ENCODE results near the gene LSM6.

Gene LSM6

GRCh38 chr4:146135941-146136340 lies 39.6 kb upstream of the LSM6 start:
- Histone ChIP-seq H3K27ac (ENCODE audit: low read length) (no peak overlapping the region), H3K9ac (ENCODE audit: low read length) (no peak overlapping the region), H3F3A (ENCODE audit: insufficient read depth, low read length) (no peaks in the 10 kb centered on the region), H3K9me3 (replicated peaks; ENCODE audit: insufficient read depth, low read length) (no peaks in the 10 kb centered on the region), H3K79me2 (ENCODE audit: low read length) (no peaks in the 10 kb centered on the region), H3K4me2 (ENCODE audit: low read depth, low read length) (no peak overlapping the region), H2AFZ (ENCODE audit: low read length) (no peak overlapping the region), H4K20me1 (ENCODE audit: insufficient read depth, low read length) (no peaks in the 10 kb centered on the region), H3K4me3 (ENCODE audit: low read length) (no peak overlapping the region), H3K4me1 (ENCODE audit: low read length) (no peaks in the 10 kb centered on the region), H3K27me3 (replicated peaks; ENCODE audit: insufficient read depth, low read length) (no peaks in the 10 kb centered on the region), H3K9me2 (replicated peaks; ENCODE audit: insufficient read depth, low read length) (no peaks in the 10 kb centered on the region), H3K36me3 (replicated peaks; ENCODE audit: insufficient read depth, low read length) (no peaks in the 10 kb centered on the region)
- DNase-seq = no peak
- TF ChIP-seq EZH2 (optimal IDR thresholded peaks at IDR 0.05; ENCODE audit: low read depth, low read length) = no peak
- no peak for TF ChIP-seq CTCF (IDR thresholded peaks at IDR 0.05; ENCODE audit: low read length)
- no peak for TF ChIP-seq EZH2phosphoT487 (IDR thresholded peaks at IDR 0.05; ENCODE audit: low read length)

GRCh38 chr4:146142768-146143167 lies 32.8 kb upstream of the LSM6 start:
- Histone ChIP-seq H3K9me3 (replicated peaks; ENCODE audit: insufficient read depth, low read length) (no peaks in the 10 kb centered on the region), H3K4me3 (ENCODE audit: low read length) (no peak overlapping the region), H3K27ac (ENCODE audit: low read length) (no peak overlapping the region), H2AFZ (ENCODE audit: low read length) (no peak overlapping the region), H3K79me2 (ENCODE audit: low read length) (no peaks in the 10 kb centered on the region), H3K27me3 (replicated peaks; ENCODE audit: insufficient read depth, low read length) (no peaks in the 10 kb centered on the region), H3K4me1 (ENCODE audit: low read length) (no peaks in the 10 kb centered on the region), H3K36me3 (replicated peaks; ENCODE audit: insufficient read depth, low read length) (no peaks in the 10 kb centered on the region), H3F3A (ENCODE audit: insufficient read depth, low read length) (no peaks in the 10 kb centered on the region), H3K4me2 (ENCODE audit: low read depth, low read length) (no peak overlapping the region), H4K20me1 (ENCODE audit: insufficient read depth, low read length) (no peaks in the 10 kb centered on the region), H3K9me2 (replicated peaks; ENCODE audit: insufficient read depth, low read length) (no peaks in the 10 kb centered on the region), H3K9ac (ENCODE audit: low read length) (no peak overlapping the region)
- TF ChIP-seq CTCF (IDR thresholded peaks at IDR 0.05; ENCODE audit: low read length) (no peak), EZH2 (optimal IDR thresholded peaks at IDR 0.05; ENCODE audit: low read depth, low read length) (no peak), EZH2phosphoT487 (IDR thresholded peaks at IDR 0.05; ENCODE audit: low read length) (no peak)
- DNase-seq = no peak

GRCh38 chr4:146143888-146144287 lies 31.6 kb upstream of the LSM6 start:
- Histone ChIP-seq H3K4me1 (ENCODE audit: low read length) (no peaks in the 10 kb centered on the region), H3K79me2 (ENCODE audit: low read length) (no peaks in the 10 kb centered on the region), H3K9me2 (replicated peaks; ENCODE audit: insufficient read depth, low read length) (no peaks in the 10 kb centered on the region), H3K4me2 (ENCODE audit: low read depth, low read length) (no peak overlapping the region), H3F3A (ENCODE audit: insufficient read depth, low read length) (no peaks in the 10 kb centered on the region), H3K9me3 (replicated peaks; ENCODE audit: insufficient read depth, low read length) (no peaks in the 10 kb centered on the region), H3K4me3 (ENCODE audit: low read length) (no peak overlapping the region), H3K9ac (ENCODE audit: low read length) (no peak overlapping the region), H4K20me1 (ENCODE audit: insufficient read depth, low read length) (no peaks in the 10 kb centered on the region), H3K36me3 (replicated peaks; ENCODE audit: insufficient read depth, low read length) (no peaks in the 10 kb centered on the region), H3K27me3 (replicated peaks; ENCODE audit: insufficient read depth, low read length) (no peaks in the 10 kb centered on the region), H2AFZ (ENCODE audit: low read length) (no peak overlapping the region), H3K27ac (ENCODE audit: low read length) (no peak overlapping the region)
- no peak for TF ChIP-seq EZH2 (optimal IDR thresholded peaks at IDR 0.05; ENCODE audit: low read depth, low read length)
- no peak for TF ChIP-seq CTCF (IDR thresholded peaks at IDR 0.05; ENCODE audit: low read length)
- TF ChIP-seq EZH2phosphoT487 (IDR thresholded peaks at IDR 0.05; ENCODE audit: low read length) = no peak
- DNase-seq = no peak
